Measurements from ENCODE around the gene CTNNA3.

The CTNNA3 gene

DNA sequence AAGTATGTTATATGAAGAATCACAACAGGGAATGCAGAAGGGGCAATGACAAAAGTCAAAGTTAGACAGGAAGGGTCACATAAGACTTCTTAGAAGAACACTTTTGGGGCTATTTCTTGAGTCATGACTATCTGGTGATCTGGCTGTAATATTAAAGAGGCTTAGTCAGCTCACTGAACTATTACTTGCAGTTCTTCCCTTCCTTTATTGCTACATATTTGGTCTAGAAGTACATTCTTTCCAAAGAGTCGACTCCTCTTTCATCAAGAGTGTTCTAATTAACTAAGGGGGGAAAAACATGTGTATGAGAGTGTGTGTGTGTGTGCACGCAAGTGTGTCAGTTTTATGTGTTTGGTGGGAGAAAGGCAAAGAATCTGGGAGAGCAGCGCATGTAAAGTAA, 1017.5 kb downstream of the CTNNA3 start:
- DNase-seq: no peak

GRCh38 chr10:66673071-66673470, 1022.9 kb downstream of the CTNNA3 start:
- DNase-seq: no peak

DNA sequence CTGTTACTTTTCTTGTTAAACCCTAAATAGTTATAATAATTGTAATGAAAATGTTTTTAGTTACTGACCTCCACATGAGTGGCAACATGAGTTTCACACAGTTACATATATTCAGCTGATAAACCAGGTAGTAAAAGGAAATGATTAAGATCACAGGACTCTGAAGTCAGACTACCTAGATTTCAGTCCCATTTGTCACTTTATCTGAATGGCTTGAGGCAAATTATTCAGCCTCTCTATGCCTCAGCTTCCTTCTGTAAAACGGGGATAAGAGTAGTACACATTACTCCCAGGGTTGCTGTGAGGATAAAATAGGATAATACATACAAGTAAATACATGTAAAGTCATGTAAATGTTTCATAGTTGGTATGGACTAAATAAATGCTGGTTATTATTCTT, 1024.4 kb downstream of the CTNNA3 start:
- DNase-seq: no peak

DNA sequence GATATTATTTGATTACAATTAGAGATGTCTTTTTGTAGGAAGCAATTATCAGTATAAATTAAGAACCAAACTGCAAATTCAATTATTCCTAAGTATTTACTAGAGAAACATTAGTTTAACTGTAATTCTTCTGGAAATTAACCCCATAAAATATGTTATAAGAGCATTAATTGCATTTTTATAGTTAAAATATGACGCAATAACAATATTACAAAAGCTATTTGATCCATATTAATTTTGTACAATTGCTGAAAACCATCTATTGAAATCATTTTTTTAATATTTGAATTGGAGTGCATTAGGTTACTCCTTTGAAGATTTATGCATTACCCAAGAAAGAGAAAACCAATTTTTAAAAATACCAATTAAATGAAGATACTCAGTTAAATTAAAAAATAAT, 1024.9 kb downstream of the CTNNA3 start:
- no peak for DNase-seq

GRCh38 chr10:66656499-66656898, 1039.5 kb downstream of the CTNNA3 start:
- no peak for DNase-seq

DNA sequence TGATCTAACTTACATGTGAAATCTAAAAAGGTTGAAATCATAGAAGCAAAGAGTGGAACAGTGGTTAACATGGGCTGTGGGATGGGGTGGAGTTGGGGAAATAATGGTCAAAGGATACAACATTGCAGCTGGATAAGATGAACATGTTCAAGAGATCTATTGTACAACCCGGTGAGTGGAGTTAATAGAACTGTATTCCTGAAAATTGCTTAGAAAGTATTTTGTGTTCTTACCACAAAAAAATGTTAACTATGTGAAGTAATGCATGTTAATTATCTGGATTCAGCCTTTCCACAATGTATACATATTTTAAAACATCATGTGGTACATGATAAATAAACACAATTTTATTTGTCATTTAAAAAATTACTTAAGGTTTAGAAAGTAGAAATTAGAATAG, 1041.1 kb downstream of the CTNNA3 start:
- DNase-seq: no peak

GRCh38 chr10:66651308-66652082, 1044.5 kb downstream of the CTNNA3 start:
- no peak for DNase-seq

GRCh38 chr10:66649626-66650025, 1046.4 kb downstream of the CTNNA3 start:
- no peak for DNase-seq

DNA sequence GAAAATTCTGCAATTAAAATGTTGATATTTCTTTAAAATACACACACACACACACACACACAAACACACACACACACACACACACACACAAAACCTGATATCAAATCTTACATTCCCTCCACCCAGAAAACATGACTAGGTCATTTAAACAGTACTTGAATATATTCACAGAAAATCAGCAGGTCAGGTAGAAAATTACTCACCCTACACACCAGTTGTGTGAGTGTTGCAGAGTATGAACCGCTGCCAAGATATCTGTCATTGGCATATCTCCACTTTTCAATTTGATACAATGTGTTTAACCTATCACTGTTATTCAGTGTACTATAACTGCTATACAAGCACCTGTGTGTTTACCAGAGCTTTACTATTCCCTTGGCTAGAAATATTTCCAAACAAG, 1053.8 kb downstream of the CTNNA3 start:
- no peak for DNase-seq

GRCh38 chr10:66639371-66639770, 1056.6 kb downstream of the CTNNA3 start:
- DNase-seq: no peak

DNA sequence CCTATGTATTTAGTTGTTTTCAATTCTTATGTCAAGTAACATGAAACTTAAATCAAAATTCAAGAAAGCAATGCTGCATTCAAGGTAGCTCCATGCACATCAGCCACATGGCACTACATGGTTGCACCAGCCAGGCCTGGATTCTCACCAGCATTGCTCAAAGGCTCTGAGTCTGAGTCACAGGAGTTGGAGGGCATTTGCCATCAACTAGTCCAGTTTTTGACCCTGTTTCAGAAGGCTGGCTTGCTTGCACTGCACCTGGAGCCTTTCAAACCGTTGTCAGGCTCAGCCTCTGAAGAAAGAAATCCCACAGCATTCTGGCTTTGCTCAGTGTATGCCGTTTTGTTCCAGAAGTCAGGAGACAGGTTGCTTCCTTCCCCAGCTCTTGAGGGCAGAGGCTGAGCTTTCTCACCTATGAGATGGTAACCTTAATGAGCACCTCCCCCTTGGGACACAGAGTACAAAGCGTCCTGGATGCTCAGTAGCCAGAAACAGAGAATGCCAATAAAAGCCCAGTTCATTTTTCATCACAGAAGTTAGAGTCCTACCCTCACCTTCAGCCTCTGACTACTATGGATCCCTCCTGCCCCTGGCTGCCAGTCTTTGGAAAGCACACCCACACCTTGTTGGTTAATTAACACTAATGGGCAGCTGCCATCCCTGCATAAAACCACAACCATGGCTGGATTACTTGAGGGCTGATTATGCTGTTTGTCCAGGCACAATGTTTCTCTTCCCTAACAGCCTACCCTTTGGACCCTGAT, 1058.5 kb downstream of the CTNNA3 start:
- no peak for DNase-seq

- DNase-seq: no peak
Observed at GRCh38 chr10:66629996-66630395, 1066.0 kb downstream of the CTNNA3 start.

DNA sequence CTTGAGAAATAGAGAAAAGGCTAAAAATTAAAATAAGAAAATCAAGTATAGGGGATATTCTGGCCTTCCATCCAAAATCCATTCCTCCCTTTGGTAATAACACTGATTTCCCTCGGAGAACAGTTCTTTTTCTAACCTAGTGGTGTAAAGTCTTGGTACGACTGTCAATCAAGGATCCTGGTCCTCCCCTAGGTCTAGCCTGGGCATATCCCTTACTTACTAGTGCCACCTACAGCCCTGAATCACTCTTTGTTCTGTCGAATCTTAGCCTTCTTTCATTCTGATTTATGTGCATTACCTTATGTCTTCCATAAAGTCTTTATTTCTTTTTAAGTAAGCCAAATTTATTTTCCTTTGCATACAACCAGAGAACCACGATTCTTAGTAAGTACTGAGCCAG, 1068.8 kb downstream of the CTNNA3 start:
- no peak for DNase-seq

- DNase-seq: no peak
Observed at GRCh38 chr10:66625709-66626590, 1070.0 kb downstream of the CTNNA3 start.

DNA sequence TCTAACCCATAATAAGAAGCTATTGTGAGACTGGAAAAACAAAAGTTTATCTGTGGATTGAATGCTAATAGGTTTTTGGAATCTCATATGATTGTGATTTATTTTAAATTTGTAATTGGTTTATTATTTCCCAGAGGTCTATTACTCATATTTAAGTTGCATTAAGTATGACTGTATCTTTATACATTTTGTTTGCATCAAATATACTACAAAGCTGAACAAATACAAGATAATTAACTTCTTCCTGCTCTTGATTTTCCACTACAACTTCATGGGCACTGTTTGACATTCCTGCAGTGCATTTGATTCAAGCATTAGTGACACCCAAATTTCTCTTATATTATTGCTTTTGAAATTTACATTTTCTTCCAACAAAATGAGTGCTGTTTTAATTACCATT, 1073.9 kb downstream of the CTNNA3 start:
- DNase-seq: no peak

- no peak for DNase-seq
Observed at GRCh38 chr10:66604195-66604594, 1091.8 kb downstream of the CTNNA3 start.

- no peak for DNase-seq
Observed at GRCh38 chr10:66591865-66592264, 1104.1 kb downstream of the CTNNA3 start.

DNA sequence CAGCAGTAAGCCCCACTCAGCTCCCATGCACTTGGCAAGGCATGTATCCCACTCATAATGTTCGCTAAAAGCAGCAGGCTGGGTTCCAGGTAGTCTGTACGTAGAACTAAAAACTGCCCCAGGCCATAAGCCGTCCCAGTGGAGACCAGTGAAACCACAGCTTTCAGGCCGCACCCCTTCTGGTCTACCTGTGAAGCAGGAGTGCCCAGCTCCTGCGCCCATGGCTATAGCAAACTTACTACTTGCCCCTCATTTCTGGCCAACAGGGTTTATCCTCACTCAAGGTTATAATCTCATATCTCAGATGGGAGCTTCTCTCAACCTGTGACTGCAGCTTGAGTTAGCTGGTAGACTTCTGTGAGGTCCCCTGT, 1108.3 kb downstream of the CTNNA3 start:
- DNase-seq: no peak

DNA sequence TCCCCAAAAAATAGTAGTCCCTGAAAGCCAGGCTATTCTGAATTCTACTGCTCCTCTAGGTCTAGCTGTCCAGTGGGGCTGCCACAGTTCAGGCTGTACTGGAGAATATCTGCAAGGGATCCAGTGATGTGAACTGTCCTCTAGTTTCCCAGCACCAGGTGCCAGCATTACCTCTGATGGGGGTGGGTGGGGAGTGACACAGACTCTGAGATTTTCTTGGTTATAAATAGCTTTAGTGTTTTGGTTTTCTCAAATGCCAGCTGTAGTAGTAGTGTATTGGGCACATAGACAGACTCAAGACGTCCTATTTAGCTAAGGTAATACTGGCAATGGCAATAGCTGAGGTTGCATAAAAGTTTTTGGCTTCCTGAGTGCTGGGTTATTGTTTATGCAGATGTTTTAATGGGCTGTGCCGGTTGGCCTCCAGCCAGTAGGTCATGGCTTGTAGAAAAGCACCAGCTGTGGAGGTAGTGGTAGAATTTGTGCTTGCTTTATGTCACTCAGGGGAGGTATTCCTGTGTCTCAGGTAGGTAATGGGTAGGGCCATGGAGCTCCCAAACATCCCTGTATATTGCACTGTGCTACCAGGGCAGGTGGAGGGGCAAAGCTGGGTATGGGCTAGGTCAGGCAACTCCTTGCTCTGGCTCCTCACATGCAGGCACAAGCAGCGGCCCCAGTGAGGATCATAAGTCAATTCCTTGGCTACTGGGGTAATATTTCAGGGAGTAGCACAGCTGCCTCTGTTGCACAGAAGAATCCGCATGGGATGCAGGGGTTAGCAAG, 1108.9 kb downstream of the CTNNA3 start:
- DNase-seq: no peak

DNA sequence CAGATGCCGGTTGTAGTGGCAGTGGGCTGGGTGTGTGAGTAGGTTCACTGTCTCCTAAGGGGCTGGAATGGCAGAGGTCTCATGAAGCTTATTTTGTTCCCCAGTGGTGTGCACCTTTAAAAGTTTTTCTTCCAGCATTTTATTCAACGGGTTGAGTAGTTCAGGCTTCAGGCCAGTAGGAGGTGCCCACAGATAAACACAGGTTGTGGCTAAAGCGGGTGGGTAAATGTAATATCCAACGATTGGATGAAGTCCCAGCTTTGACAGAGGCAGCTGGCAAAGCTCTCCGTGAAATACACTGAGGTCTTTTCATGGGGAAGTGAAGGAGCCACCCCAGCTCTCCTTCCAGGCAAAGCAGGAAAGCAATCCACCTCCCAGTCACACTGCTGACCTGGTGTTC, 1109.9 kb downstream of the CTNNA3 start:
- no peak for DNase-seq

DNA sequence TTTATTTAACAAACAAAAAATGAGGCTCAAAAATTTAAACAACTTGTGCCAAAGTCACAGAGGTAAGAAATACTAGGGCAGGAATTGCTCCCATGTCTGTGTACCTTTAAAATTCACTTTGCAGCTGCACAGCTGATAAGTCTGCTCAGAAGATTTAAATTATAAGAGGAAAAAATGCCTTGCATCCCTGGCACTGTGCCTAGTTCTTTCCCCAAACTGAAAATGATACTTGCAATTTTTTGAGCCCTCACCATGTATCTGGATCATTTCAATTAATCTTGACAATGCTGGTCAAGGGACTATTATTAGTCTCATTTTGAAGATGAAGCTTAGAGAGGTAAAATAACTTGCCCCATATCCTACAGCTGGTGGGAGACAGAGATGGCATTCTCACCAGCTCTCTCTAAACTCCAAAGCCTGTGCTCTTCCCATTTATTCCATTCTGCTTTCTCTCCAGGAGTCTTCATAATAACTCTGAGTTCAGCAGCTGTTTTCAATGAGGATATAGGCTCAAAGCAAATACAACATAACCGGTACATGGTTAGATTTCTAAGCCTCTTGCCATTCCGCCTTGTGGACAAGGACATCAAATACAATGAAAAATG, 1120.6 kb downstream of the CTNNA3 start:
- DNase-seq: no peak
